Stimulated activated naive CD4-positive, alpha-beta T cell treated with Interleukin-2 at 50 U/mL for 16 hours (primary cell): ENCODE results near the gene ANKRD33B.
"Not testable (repeated sequence)": the region's sequence is repeated elsewhere in the genome, so short reads cannot be mapped to it uniquely, and the experiment has no call there.

Source experiments
- DNase-seq: peaks from one replicate; lab custom pipeline; 2025; lab: John Stamatoyannopoulos, UW

ANKRD33B gene

DNA sequence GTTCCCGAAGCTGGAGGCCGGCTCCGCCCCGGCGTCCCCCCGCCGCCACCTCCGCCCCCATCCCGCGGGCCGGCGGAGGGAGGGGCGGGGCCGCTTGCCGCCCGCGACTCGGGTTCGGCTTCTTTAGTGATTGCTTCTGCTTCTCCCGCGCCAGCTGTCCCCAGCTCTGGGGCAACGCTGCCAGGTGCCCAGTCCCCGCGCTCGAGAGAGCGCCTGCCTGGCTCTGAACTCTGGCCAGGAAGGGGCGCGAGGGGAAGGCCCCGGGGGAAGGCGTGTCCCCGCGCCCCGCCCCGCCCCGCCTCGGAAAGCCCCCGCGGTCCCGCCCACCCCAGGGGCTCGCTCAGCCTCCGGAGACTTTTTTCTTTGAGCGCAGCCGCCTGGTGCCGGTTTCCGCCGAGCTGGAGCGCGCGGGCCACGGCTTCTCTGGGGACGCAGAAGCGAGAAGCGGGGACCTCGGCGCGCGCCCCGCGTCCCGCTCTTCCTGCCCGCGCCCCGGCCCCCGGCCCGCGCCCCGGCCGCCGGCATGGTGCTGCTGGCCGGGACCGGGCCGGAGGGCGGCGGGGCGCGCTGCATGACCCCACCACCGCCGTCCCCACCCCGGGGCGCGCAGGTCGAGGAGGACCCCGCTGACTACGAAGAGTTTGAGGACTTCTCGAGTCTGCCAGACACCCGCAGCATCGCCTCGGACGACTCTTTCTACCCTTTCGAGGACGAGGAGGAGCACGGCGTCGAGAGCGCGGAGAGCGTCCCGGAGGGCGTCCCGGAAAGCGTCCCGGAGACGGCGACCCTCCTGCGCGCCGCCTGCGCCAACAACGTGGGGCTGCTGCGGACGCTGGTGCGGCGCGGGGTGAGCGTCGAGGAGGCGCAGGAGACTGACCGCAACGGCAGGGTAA lies at the start of gene ANKRD33B:
Gene ANKRD33B, plus strand, starts transcription at position 126 of the 893 bp plus-strand sequence. Its CDS starts 398 bp downstream, at position 524.
- peak; percentile 76 for DNase-seq

DNA sequence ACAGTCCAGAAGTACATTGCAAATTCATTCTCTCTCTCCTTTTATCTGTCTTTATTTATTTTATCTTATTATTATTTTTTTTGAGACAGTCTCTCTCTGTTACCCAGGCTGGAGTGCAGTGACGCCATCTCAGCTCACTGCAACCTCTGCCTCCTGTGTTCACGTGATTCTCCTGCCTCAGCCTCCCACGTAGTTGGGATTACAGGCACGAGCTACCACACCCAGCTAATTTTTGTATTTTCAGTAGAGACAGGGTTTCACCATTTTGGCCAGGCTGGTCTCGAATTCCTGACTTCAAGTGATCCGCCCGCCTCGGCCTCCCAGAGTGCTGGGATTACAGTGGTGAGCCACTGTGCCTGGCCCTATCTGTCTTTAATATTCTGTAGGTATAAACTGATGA lies 49.3 kb upstream of the ANKRD33B start:
- not testable (repeated sequence) for DNase-seq

DNA sequence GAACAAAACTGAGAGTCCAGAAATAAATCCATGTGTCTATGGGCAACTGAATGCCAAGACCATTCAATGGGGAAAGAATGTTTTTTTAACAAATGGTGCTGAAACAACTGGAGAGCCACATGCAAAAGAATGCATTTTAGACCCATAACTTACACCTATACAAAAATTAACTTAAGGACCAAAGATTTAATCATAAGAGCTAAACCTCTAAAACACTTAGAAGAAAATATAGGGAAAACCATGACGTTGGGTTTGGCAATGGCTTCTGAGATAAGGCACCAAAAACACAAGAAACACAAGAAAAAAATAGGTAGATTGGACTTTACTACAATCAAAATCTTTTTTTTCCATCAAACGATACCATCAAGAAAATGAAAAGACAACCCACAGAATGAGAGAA lies 48.4 kb upstream of the ANKRD33B start:
- DNase-seq, result no peak

DNA sequence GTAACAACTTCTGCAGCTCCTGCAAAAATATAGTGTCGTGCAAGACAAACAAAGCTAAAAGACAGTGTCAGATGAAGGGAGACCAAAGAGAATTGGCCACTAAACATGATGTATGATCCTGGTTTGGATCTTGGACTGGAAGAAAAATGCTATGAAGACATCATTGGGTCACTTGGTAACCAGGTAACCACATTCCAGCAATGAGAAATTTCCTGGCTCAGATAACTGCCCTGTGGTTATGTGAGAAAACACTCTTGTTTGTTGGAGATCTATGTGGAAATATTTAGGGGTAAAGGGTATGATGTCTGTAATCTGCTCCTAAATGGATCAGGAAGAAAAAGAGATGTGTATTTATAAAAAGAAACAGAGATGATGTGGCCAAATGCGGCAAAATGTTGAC lies 45.5 kb upstream of the ANKRD33B start:
- DNase-seq, result no peak

DNA sequence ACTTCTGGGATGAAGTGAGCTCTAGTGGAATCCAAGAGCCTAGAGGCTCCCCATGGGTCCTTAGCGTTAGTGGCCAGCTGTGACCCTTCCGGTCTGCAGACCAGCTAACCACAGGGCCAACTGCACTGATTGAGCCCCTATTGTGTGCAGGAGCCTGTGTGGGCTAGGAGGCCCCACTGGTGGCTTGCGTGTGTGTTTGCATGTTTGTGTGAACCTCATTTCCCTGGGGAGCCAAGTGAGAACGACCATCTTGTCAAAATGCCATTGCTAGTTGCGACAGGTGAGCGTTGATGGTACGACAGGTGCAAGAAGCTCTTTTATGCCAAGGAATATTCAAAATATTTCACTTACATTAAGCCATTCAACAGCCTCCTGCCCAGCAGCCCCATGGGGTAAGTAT lies 44.1 kb upstream of the ANKRD33B start:
- DNase-seq, result no peak

DNA sequence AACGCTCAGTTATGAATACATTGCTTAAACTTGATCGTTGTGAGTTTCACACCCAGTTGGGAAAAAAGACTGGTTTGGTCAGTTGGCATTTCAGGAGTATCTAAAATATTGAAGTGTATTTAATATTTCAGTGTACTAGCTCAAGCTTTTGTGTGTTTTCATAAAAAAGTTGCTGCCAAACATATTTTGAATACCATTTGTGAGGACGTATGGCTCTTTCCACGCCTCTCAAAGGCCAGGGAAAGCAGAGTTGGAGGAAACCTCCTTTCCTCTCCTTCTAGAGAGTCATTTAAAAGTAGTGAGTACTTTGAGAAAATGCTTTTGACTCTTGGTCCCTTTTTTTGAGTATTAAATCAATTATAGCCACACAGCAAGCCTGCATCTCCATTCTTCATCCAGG lies 43.2 kb upstream of the ANKRD33B start:
- no peak for DNase-seq

DNA sequence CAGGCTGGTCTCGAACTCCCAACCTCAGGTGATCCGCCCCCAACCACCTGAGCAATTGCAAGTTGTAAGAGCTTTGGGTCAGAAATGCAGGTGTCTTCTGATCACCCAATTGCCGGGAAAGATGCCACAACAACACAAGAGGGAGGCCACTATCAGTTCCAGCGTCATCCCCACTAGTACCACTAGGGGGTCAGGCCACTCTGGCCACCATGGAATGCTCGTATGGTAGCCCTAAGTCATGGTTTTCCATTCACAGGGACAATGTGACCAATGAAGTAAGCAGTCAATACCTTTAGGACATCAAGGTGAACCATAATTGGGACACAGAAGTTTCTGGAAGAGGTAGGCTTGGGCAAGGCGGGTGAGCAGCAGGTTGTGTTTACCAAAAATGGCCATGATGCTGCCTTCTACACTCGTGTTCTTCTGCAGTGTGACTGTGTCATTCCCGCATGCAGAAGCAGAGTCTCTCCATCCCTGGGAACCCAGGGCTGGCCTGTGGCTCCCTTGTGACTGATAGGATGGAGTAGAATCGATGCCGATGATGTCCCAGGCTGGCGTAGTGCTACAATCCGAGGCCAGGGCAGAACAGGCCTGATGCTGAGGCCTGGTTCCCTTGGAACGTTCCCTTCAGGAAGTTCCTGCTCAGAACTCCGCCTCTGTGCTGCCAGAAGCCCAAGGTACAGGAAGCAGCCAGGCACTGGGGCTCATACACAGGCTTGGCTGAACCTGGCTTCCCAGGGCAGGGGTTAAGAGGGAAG lies 42.2 kb upstream of the ANKRD33B start:
- no peak for DNase-seq

DNA sequence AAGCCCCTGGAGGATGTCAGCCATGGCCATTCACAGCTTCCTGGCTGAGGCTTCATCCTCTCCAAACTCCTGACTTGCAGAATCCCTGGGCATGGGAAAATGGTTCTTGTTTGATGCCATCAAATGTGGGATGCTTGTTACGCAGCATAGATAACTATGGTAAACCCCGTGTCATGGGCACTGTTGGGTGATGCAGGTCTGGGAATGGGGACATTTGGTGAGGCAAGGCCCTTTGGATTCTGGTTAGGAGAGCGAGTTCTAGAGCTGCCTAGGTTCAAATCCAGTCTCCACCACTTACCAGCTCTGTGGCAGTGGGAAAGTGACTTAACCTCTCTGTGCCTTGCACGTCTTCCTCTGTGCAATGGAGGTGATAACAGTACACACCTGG lies 41.7 kb upstream of the ANKRD33B start:
- DNase-seq, result no peak

DNA sequence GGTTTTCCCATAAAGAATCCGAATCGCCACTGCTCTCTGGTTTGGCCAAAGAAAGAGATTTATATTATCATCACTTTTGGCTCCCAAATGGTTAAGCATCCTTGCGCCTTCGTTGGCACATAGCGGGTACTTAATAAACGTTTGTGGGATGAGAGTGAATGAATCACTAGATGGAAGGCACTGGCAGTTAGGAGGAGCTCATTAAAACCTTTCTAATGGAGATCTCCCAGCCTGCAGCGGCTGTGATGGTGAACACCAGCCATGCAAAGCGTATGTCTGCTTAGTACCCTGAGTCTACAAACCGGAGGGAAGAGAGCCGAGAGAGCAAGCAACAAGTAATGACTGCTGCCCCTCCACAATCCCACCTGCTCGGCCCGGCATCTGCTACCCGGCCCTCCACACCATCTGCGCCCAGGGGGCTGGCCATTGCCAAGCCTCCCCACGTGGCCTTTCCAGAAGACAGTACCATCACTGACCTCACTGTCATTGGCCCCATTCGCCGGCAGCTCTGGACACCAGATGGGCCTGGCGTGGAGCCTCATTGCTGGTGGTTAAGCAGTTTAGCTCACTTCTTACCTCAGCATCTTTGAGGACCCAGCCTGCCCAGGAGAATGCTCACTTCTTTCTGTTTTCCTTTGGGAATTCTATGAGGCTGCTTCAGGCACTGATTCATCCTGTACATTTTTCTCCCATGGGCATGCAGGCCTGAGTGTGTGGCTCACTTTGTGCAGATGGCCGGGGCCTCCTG lies 39.3 kb upstream of the ANKRD33B start:
- no peak for DNase-seq

DNA sequence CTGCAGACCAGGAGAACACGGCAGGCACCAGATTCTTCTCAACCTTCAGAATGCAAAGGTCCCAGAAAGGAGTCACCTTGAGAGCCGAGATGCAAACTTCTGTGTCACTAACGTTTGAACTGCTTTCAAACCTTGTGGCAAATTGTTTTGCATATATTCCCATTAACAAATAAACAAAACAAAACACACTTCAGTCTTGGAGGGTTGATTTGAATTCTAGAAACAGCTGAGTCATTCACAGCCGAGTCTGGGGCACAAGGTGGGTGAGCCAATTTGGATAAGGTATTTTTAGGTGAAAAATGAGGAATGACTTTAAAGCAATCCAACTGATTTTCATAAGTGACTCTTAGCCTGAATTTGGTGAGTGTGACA lies 38.8 kb upstream of the ANKRD33B start:
- DNase-seq, result no peak

DNA sequence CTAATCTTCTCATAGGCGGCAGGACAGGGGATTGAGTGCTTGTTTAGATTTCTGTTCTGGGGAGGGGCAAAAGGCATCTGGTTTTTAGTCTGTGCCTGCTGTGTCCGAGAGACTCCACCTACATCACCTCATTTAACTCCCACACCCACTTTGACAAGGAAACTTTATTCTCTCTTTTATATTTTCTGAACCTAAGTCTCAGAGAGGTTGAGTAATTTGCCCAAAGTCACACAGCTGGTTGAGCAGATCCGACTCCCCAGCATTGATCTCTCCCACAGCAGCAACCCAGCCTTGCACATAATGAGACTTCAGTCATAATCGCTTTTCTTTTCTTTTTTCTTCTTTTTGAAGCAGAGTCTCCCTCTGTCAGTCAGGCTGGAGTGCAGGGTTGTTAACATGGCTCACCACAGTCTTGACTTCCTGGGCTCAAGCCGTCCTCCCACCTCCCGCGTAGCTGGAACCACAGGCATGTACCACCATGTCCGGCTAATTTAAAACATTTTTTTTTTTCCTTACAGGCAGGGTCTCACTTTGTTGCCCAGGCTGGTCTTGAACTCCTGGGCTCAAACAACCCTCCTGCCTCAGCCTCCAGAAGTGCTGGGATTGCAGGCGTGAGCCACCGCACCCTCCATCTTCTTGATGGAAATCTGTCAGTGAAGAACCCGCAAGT lies 36.5 kb upstream of the ANKRD33B start:
- no peak for DNase-seq

DNA sequence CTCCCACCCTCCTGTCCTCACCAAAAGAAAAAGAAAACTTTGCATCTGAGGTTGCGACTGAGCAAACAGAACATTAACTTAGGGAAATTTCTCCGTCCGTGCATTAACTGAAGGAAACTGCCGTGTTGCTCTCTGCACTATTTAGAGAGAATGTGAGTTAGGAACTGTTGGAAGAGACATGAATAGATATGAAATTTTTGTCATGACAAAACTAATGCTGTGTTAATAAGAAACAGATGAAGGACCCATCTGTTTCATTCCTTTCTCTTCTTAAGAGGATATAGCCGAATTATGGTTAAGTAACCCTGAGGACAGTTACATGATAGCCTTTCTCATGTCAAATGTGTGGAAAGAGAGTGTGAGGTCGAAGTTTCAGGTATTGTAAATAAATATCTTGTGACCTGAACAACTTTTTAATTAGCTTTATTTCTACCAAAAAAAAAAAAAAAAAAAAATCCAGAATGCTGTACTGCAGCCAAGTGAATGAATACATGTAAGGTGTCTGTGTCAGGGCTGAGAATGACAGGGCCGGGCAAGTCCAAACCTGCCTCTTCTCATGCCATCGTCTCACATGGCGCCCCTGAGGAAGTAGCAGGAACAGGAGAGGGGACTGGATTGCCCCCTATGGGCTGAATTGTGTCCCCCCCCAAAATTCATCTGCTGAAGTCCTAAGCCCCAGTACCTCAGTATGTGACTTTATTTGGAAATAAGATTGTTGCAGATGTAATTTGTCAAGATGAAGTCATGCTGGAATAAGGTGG lies 35.6 kb upstream of the ANKRD33B start:
- DNase-seq, result no peak

DNA sequence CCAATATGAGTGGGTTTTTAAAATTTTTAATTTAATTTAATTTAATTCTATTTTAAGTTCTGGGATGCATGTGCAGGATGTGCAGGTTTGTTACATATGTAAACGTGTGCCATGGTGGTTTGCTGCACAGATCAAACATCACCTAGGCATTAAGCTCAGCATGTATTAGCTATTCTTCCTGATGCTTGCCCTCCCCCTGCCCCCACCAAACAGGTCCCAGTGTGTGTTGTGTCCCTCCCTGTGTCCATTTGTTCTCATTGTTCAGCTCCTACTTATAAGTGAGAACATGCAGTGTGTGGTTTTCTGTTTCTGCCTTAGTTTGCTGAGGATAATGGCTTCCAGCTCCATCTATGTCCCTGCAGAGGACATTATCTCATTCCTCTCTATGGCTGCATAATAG lies 35.0 kb upstream of the ANKRD33B start:
- DNase-seq, result no peak

DNA sequence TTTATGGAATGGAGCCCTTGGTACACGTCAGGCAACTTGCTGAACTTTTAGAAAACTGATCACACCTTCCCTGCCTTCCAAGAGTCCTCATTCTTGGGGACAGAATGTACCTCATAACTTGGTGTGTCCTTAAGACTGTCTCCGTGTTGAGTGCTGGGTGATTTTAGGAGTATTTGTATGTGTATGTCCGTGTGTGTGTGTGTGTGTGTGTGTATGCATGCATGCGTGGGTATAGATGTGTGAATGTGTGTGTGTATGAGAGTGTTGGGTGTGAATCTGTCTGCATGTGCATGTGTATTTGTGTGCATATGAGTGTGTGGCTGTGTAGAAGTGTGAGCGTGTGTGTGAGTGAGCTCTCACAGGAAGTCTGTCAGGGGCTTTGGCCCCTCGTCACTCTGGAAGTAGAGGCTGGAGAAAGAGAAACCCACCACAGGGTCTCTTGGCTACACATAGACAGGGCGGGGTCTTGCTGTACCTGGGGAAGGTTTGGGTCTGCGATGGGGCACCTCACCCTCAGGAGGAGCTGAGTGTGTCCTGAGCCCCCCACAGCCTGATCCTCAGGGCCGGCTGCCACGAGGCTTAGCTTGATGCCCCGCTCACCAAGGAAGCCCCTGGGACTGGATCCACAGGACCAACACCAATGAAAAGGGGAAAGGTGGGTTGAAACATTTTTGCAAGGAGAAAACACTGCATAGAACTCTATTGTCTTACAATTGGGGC lies 33.1 kb upstream of the ANKRD33B start:
- no peak for DNase-seq

DNA sequence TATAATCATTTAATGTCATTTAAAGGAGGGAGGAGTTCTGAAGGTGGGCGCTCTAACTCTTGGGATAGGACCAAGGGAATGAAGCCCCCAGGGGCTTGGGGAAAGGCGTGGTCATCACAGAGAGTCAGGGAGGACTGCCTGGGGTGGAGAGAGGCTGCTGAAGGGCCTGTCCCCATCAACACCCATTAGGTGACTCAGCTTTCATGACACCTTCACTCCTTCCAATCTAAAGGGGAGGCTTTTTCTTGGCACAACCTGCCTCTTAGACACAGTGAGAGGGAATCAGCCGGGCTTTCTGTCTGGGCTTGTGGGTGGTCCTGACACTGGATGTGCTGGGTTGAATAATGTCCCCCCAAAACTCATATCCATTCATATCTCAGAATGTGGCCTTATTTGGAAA lies 31.4 kb upstream of the ANKRD33B start:
- DNase-seq, result no peak

DNA sequence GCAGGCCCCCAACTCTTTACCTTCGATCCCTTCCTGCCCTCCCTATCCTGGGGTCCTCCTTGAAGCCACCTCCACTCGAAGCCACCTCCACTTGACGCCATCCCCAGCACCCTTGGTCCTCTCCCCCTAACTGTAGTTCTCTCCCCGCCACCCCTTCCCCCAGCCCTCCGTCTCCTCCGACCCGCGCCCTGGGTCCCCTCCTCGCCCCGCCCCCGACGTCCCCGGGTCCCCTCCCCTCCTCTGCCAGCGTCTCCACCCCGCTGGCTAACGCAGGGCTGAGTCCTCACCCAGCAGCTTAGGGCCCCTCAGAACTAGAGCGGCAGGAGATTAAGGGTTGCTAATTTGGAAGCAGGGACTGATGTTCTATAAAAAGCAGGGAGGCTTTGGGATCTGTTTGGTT lies 30.6 kb upstream of the ANKRD33B start:
- DNase-seq, result no peak

DNA sequence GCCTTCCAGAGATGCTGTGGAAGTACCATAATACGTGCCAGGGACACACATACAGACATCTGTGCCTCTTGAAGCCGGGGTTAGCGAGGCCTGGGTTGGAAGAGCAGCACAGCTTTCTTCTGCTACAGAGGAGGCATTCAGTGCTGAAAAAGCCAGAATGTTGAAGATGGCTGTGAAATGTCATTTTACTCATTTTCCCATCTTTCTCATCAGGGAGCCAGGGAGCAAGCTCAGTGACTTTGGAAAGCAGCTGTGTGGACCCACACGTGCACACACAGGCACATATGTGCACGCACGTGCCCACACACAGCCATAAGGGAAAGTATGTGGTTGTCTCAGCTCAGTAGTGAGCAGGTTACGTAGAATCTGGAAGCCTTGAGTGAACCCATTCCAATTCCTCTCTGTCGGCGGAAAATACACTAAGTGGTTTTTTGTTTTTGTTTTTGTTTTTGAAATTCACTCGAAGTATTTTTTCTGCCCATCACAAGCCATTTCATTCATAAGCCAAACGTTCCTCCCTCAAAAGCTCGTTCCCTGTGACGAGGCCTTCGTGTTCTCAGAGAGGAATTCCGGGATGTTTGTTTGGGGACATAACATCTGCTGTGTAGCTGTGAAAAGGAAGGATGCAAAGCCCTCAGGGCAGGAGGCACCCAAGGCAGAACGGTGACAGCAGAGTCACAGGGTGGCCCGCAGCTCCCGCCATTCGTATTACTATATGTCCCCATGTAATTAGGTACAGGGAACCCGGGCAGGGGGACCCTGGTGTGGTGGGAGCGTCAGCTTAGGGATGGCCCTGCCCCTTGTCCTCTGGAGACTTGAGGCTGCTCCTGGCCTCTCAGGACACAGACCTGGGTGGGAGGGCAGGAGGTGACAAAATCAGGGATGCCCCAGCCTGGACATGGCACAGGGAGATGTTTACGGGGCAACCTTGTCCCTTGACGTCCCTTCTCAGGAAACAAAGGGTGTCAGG lies 29.0 kb upstream of the ANKRD33B start:
- DNase-seq, result no peak

DNA sequence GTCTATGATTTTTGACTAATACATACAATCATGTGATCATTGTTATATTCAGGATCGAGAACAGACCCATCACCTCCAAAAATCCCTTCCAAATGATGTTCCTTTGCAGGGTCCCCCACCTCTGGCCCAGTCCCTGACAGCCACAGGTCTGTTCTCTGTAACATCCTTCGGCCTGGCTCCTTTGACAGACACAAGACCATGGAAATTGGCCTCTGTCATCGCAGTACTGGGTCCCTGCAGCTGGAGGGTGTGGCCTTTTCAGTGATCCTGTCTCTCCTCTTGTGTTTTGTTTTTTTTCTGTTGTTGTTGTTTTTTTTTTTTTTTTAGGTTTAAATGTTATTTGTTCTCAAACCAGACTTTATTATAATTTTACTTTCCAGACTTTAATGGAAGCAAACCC lies 27.4 kb upstream of the ANKRD33B start:
- DNase-seq, result no peak

DNA sequence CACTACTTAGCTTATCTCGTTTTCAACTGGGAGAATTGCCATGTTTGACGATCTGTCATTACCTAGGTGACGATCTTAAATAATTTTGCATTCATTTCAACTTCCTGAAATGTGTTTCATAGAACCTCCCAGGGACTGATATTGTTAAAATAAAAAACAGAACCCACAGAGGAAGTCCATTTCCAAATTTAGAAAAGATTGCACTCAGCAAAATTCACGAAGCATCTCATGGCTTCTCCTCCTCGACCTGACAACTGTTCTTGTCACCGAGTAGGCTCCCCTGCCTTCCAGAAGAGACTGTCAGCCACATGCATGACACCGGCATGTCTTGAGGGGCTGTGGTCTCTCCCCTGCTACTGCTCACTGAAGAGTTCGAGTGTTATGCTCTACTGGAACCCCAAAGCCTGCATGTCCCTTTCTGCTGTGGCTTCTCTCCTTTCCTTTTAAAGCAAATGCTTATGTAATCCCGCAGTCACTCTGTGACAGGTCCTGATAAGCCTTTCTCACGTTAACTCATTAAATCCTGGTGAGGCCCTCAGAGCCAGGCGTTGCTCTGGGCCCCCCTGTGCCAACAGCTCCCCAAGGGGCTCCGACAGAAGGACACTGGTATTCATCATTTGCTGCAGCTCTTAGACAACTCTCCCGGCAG lies 26.8 kb upstream of the ANKRD33B start:
- no peak for DNase-seq
